ENCODE results near the gene ORM2.
"Not testable (repeated sequence)": the region's sequence is repeated elsewhere in the genome, so short reads cannot be mapped to it uniquely, and the experiment has no call there.

Gene ORM2

DNA sequence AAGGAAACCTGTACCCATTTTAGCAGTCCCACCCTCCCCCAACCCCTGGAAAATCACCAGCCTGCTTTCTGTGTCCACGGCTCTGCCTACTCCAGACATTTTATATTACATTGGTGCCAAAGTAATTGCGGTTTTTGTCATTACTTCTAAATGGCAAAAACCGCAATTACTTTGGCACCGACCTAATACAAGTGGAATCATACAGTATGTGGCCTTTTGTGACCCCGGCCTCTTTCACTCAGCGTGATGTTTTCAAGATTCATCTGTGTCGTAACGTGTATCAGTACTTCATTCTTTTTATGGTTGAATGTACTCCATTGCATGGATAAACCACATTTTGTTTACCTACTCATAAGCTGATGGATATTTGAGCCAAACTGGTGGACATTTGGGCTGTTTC, 16.5 kb upstream of the ORM2 start:
- DNase-seq (ENCODE audit: low read depth in 2 of 3, low spot score in 1 of 3) = no peak

DNA sequence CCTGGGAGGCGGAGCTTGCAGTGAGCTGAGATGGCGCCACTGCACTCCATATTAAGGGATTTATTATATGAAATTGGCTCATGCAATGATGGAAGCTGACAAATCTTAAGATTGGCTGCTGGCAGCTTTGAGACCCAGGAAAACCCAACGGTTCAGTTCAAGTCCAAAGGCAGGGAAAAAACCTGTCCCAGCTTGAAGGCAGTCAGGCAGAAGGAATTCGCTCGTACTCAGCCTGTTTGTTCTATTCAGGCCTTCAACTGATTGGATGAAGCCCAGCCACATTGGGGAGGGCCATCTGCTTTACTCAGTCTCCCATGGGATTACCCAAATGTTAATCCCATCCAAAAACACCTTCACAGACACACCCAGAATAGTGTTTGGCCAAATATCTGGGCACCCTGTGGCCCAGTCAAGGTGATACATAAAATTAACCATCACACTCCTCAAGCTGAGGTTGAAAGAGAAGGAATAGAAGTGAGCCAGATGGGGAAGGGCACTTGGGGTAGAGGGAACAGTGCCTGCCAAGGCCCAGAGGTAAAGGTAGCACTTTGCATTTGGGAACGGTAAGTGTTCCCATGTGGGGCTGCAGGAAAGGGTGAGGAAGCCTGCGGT, 15.3 kb upstream of the ORM2 start:
- DNase-seq (ENCODE audit: low read depth in 2 of 3, low spot score in 1 of 3) = no peak

DNA sequence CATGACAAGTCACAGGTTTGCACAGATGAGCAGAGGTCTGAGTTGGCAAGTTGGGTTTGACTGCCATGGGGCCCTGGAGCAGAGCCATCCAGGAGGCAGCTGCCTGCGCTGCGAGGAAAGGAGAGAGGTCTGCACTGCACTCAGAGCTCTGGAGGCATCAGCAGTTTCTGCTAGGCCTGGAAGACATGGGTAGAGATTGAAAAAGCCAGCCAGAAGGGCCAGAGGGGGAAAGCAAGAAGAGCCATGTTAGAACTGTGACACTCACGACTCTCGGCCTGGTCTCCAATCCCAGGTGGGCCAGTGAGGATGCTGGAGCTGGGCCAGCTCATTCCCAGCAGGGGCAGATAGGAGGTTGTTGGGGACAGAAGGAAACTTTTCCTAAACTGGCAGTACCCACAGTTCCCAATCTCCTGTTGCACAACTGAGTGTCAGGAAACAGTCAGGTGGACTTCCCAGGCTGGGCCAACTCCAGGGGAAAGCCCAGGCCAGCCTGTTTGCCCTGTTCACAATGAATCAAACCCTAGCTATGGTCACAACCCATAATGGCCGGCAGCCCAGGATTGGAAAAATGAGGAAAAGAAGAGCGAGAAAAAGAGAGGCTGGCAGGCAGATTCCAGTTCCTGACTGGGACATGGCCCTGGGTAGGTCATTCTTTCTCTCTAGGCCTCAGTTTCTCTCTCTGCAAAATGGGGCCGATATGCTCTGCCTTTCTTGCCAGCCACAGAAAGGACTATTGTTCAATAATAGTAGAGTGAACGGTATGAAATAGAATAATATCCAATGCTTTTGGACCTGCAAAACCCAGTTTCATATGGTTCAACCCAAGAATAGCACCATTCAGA, 14.6 kb upstream of the ORM2 start:
- no peak for DNase-seq (ENCODE audit: low read depth in 2 of 3, low spot score in 1 of 3)

DNA sequence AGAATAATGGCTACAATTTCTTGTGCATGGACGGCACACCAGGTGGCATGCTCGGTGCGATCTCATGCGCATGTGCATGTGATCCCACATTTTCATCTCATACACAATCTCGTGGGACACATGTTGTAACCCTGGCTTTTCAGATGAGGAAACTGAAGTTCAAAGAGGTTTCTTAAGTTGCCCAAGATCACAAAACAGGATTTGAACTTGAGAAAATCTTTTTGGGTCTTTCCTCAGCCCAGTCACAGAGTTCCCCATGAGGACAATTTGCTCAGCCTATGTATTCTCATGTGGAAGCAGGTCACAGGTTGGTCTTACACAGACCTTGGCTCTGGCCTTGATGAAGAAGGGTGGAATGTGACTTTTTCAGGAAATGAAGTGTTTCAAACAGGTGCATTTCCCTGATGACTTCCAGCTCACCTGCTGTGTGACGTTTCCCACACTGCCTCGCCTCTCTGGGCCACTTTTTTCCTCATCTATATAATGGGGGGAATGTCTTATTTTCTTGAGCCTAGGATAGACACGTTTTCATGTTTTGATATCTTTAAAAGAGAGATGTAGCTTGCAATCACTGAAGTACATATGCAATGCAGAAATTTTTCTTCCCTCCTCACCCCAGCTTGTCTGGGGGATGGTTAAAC, 13.8 kb upstream of the ORM2 start:
- DNase-seq (ENCODE audit: low read depth in 2 of 3, low spot score in 1 of 3) = no peak

DNA sequence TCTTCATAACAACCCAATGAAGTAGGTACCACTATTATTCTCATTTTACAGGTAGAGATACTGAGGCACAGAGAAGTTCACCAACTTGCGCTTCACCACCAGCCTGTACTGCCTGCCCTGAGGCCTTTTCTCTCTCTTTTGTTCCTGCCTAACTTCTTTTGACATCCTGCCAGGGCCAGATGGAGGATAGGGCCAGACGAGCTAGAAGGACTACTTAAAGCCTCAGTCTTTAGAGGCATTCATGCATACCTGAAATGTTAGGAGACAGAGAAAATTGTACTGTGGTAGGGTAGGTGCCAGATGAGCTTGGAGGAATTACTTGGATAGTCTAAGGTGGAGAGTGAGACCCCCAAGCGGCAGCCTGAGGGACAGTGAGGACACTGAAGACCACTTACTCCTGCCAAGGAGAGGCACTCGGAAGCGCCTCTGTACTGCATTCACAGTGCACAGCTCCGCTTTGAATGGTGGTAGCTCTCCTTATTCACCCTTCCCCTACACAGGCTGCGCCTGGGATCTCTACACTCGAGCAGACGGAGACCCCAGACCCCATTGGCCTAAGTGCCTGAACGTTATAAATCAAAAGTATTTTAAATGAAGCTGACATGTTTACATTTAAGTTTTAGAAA, 13.0 kb upstream of the ORM2 start:
- DNase-seq (ENCODE audit: low read depth in 2 of 3, low spot score in 1 of 3) = no peak

DNA sequence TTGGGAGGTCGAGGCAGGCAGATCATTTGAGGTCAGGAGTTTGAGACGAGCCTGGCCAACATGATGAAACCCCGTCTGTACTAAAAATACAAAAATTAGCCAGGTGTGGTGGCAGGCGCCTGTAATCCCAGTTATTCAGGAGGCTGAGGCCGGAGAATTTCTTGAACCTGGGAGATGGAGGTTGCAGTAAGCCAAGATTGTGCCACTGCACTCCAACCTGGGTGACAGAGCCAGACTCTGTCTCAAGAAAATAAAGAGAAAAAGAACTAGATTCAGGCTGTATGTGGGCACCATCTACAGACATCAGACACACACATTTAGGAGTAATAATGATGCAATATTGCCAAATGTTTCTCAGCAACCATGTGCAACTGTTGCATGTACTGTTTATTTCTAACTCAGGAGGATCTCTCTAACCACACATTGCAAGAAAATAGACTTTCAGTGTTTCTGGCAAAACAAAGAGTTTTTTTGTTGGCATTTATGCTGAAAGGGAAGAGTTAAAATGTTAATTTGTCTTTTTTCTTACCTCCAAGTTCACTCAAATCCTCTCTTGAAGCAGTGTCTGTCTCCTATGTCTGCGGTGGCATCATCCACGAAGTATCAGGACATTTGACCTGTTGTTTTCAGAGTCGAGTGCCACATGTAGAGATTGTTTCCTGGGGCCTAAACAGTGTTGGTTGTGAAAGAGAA, 11.9 kb upstream of the ORM2 start:
- no peak for DNase-seq (ENCODE audit: low read depth in 2 of 3, low spot score in 1 of 3)

DNA sequence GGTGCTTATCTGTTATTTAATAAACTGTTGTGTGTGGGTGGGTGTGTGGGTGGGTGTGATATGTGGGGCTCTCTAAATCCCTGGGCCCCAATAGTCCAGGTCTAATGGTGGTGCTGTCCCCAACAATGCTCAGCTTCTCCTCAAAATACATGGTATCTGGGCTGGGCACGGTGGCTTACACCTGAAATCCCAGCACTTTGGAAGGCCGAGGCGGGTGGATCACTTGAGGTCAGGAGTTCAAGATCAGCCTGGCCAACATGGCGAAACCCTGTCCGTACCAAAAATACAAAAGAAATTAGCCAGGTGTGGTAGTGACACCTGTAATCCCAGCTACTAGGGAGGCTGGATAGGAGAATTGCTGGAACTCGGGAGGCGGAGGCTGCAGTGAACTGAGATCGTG, 11.3 kb upstream of the ORM2 start:
- no peak for DNase-seq (ENCODE audit: low read depth in 2 of 3, low spot score in 1 of 3)

DNA sequence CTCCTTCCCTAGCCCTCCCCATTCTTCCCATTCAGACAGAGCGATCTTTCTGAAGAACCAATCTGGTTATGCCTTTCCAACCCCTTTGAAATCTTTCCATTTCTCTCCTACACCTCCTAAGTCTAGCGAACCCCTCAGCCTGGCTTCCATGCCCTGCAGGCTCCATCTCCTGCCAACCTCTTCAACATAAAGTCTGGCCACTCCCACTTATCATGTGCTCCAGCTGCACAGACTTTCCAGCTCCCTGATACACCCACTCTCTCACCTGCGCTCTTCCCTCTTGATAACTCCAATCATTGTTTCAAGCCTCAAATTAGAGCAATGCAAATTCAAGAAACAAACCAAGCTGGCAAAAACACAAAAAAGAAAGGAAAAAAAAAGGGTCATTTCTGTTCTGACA, 10.5 kb upstream of the ORM2 start:
- DNase-seq (ENCODE audit: low read depth in 2 of 3, low spot score in 1 of 3) = no peak

DNA sequence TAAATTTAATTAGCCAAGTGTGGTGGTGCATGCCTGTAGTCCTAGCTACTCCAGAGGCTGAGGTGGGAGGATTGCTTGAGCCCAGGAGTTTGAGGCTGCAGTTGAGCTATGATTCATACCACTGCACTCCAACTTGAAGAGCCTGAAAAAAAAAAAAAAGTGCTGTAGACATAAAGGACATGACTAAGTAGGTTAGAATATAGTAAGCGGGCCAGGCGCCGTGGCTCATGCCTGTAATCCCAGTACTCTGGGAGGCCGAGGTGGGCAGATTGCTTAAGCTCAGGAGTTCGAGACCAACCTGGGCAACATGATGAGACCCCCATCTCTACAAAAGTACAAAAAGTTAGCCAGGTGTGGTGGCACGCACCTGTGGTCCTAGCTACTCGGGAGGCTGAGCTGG, 9.0 kb upstream of the ORM2 start:
- not testable (repeated sequence) for DNase-seq (ENCODE audit: low read depth in 2 of 3, low spot score in 1 of 3)

DNA sequence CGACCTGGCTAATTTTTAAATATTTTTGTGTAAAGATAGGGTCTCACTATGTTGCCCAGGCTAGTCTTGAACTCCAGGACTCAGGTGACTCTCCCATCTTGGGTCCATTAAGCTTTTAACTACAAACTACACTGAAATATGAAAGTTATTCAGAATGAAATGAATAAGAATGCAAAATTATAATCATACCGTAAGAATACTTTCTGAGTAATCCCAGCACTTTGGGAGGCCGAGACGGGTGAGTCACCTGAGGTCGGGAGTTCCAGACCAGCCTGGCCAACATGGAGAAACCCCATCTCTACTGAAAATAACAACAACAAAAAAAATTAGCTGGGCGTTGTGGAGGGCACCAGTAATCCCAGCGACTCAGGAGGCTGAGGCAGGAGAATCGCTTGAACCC, 7.9 kb upstream of the ORM2 start:
- peak in 2 of 3 donors; percentile 34 to 47 for DNase-seq (ENCODE audit: low read depth in 2 of 3, low spot score in 1 of 3)

DNA sequence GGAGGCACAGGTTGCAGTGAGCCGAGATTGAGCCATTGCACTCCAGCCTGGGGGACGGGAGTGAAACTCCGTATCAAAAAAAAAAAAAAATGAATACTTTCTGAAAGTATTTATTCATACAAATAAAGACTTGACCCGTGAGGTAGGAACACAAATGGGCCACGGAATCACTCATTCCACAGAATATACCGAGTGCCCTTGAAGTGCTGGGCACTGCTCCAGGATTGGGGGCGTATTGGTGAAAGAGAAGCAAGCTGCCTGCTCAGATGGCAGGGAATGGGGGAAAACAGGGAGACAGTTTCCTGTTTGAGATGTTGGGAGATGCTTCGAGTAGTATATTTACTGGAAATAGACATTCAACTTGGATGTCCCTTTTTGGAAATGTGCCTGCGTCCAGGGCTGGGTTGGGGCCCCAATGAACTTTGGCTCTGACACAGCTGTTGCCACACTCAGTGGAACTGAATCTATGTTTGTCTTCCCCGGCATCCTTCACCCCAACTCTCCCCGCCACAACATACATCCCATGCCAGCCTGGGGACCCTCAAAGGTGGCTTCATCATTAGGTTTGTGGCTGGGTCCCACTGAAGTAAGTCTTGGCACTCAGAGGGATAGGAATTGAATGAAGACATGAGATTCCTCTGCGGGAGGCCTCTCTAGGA, 7.4 kb upstream of the ORM2 start:
- DNase-seq (ENCODE audit: low read depth in 2 of 3, low spot score in 1 of 3) = not testable (repeated sequence)

DNA sequence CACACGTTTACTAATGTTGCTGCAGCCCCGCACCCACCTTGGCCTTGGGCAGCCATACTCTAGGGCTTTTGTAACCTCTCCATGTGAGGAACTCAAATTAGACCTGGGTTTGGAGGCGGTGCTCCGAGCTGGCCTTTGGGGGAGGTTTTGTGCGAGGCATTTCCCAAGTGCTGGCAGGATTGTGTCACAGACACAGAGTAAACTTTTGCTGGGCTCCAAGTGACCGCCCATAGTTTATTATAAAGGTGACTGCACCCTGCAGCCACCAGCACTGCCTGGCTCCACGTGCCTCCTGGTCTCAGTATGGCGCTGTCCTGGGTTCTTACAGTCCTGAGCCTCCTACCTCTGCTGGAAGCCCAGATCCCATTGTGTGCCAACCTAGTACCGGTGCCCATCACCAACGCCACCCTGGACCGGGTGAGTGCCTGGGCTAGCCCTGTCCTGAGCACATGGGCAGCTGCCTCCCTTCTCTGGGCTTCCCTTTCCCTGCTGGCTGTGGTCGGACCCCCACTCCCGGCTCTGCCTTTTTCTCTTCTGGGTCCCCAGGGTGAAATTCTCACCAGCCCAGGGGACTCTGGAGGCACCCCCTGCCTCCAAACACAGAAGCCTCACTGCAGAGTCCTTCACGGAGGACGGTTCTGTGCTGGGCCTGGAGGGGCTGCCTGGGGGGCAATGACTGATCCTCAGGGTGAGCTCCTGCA, 6.7 kb upstream of the ORM2 start, which contains the start of gene ORM1:
TSS of gene ORM1 (plus strand) at position 268 of the 701 bp plus-strand sequence. CDS start at position 304, 36 bp downstream.
- not testable (repeated sequence) for DNase-seq (ENCODE audit: low read depth in 2 of 3, low spot score in 1 of 3)

DNA sequence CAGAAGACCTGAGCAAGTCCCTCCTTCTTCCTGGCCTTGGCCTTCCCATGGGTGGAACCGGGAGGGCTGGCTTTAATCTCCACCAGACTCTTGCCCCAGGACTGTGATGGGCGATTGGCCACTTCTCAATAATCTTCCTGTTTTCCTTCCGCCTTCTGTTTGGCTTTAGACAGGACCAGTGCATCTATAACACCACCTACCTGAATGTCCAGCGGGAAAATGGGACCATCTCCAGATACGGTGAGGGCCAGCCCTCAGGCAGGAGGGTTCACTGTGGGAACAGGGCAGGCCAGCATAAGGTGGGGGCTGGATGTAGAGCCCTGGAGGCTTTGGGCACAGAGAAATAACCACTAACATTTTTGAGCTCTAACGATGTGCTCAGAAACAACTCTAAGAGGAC, 5.8 kb upstream of the ORM2 start:
- DNase-seq (ENCODE audit: low read depth in 2 of 3, low spot score in 1 of 3) = not testable (repeated sequence)

DNA sequence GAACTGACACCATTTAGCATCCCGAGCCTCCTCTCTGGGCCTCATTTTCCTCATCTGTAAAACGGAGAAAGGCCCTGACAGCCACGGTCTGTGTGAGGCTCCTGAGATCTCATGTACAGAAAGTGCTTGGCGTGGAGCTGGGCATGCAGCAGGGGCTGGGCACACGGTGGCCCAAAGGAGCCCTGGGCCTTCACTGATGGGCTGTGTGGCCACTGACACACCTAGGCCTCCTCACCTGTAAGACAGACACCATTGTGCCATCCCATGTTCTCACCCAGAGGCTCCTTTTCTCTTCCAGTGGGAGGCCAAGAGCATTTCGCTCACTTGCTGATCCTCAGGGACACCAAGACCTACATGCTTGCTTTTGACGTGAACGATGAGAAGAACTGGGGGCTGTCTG, 5.2 kb upstream of the ORM2 start:
- no peak for DNase-seq (ENCODE audit: low read depth in 2 of 3, low spot score in 1 of 3)

DNA sequence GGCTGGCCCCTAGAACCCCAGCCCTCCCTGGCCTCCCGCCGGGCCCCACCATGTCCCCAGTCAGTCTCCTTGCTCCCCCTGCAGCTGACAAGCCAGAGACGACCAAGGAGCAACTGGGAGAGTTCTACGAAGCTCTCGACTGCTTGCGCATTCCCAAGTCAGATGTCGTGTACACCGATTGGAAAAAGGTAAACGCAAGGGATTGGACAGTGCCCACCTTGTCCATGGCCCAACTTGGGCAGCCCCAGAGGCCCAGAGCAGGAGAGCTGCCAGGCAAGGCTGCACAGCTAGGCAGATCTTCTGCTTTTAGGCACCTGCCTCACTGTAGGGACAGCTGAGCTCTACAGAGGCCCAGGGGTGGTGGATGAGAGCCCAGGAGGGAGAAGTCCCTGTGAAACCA, 4.7 kb upstream of the ORM2 start:
- not testable (repeated sequence) for DNase-seq (ENCODE audit: low read depth in 2 of 3, low spot score in 1 of 3)

DNA sequence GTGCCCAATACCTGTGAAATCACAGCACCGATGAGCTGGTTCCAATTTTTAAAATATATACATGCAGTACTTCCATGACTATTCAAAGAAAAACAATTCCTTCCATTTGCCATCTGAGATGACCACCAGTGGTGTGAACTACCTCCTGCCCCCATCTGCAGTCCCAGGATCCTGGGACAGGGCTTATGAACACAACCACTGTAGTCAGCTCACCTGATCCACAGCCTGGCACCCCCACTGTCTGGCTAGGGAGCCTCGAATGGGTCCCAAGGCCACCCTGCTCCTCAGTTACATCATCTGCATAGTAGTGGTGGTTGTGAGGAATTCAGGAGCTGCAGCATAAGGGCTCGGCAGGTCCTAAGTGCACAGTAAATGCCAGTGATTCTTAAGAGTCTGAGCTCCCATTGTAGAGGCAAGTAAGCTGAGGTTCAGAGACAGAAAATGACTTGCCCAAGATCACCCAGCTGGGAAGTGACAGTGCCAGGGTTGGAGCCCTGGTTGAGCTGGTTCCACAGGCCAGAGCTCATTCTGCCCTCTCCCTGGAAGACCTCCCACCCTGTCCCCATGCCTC, 3.9 kb upstream of the ORM2 start:
- not testable (repeated sequence) for DNase-seq (ENCODE audit: low read depth in 2 of 3, low spot score in 1 of 3)

DNA sequence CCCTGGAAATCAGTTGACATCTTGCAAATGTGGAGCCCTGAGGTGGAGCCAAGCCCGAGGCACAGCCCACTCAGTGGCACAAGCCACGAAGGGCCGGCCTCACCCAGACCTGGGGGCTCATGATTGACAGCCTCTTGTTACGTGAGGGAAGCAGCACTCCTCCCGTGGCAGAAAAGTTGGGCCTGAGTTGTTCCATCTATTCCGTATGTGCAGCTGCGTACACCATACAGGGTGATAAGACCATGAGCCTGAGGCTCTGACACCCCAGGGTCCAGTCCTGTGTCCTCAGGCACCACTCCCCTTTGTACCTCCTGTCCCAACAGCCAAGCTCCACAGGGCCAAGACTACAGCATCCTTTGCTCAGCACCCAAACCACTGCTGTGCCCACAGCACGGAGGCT, 1.9 kb upstream of the ORM2 start:
- DNase-seq (ENCODE audit: low read depth in 2 of 3, low spot score in 1 of 3) = no peak

DNA sequence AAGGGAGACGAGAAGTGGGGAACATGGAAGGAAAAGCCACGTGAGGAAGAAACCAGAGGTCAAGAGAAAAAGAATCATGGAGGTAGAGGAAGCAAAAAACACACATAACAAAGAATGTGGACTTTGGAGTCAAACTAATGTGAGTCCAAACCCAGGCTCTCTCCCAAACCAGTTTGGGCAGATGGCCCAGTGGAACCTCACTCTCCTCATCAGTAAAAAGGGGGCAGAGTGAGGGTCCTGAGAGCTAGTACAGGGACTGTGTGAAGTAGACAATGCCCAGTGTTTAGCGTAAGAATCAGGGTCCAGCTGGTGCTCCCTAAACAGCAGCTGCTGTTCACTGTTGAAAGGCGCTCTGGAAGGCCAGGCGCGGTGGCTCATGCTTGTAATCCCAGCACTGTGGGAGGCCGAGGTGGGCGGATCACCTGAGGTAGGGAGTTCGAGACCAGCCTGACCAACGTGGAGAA, 1.3 kb upstream of the ORM2 start:
- not testable (repeated sequence) for DNase-seq (ENCODE audit: low read depth in 2 of 3, low spot score in 1 of 3)

DNA sequence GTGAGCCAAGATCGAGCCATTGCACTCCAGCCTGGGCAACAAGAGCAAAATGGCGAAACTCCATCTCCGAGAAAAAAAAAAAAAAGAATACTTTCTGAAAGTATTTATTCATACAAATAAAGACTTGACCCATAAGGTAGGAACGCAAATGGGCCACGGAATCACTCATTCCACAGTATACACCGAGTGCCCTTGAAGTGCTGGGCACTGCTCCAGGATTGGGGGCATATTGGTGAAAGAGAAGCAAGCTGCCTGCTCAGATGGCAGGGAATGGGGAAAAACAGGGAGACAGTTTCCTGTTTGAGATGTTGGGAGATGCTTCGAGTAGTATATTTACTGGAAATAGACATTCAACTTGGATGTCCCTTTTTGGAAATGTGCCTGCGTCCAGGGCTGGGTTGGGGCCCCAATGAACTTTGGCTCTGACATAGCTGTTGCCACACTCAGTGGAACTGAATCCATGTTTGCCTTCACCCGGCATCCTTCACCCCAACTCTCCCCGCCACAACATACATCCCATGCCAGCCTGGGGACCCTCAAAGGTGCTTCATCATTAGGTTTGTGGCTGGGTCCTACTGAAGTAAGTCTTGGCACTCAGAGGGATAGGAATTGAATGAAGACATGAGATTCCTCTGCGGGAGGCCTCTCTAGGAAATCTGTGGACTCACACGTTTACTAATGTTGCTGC, 588 bp upstream of the ORM2 start:
- not testable (repeated sequence) for DNase-seq (ENCODE audit: low read depth in 2 of 3, low spot score in 1 of 3)

Measured in stimulated activated CD4-positive, alpha-beta T cell treated with anti-CD3 and anti-CD28 coated beads, Interleukin-12 subunit alpha, Interleukin-12 subunit beta, amount 100 ng/mL, for 48 hours (primary cell).